ENCODE results near the gene BICDL1. TPM values are rescaled to one million over a fixed set of nuclear protein-coding genes. Genes with fewer than 3 reads are reported as not detected.
"Not testable (repeated sequence)": the region's sequence is repeated elsewhere in the genome, so short reads cannot be mapped to it uniquely, and the experiment has no call there.

Gene BICDL1
- total RNA-seq, 1 experiment from 2014 or later = 22.2 TPM

- Histone ChIP-seq H3K4me3 (ENCODE audit: low read depth in 2 of 2, low read length in 2 of 2) (no peak overlapping the region), H3K27ac (ENCODE audit: low read length) (no peak overlapping the region), H3K9me3 (ENCODE audit: control insufficient read depth, insufficient read depth, low read depth, low read length) (no peaks in the 10 kb centered on the region), H3K27me3 (ENCODE audit: control insufficient read depth, insufficient read depth, low read length) (no peaks in the 10 kb centered on the region), H3K4me1 (ENCODE audit: control insufficient read depth, insufficient read depth, low read length) (peaks cover 20% of the 10 kb centered on the region), H3K36me3 (ENCODE audit: control insufficient read depth, insufficient read depth, low read length) (no peaks in the 10 kb centered on the region)
- ChIA-PET POLR2A (no interaction called here), CTCF (no interaction called here)
- no peak for ATAC-seq
- BruUV-seq (replicated peaks) = no TSS peak
- TF ChIP-seq TCF7L2 (IDR thresholded peaks at IDR 0.05; ENCODE audit: low read depth, low read length) (no peak), SIN3A (IDR thresholded peaks at IDR 0.05; ENCODE audit: borderline replicate concordance, insufficient read depth, low read depth, low read length) (no peak), POLR2AphosphoS5 (IDR thresholded peaks at IDR 0.05; ENCODE audit: low read depth, low read length) (no peak)
- TF ChIP-seq, protein P1, sequence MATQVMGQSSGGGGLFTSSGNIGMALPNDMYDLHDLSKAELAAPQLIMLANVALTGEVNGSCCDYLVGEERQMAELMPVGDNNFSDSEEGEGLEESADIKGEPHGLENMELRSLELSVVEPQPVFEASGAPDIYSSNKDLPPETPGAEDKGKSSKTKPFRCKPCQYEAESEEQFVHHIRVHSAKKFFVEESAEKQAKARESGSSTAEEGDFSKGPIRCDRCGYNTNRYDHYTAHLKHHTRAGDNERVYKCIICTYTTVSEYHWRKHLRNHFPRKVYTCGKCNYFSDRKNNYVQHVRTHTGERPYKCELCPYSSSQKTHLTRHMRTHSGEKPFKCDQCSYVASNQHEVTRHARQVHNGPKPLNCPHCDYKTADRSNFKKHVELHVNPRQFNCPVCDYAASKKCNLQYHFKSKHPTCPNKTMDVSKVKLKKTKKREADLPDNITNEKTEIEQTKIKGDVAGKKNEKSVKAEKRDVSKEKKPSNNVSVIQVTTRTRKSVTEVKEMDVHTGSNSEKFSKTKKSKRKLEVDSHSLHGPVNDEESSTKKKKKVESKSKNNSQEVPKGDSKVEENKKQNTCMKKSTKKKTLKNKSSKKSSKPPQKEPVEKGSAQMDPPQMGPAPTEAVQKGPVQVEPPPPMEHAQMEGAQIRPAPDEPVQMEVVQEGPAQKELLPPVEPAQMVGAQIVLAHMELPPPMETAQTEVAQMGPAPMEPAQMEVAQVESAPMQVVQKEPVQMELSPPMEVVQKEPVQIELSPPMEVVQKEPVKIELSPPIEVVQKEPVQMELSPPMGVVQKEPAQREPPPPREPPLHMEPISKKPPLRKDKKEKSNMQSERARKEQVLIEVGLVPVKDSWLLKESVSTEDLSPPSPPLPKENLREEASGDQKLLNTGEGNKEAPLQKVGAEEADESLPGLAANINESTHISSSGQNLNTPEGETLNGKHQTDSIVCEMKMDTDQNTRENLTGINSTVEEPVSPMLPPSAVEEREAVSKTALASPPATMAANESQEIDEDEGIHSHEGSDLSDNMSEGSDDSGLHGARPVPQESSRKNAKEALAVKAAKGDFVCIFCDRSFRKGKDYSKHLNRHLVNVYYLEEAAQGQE (IDR thresholded peaks at IDR 0.05; ENCODE audit: insufficient read depth in 1 of 2, low read depth in 2 of 2, low read length in 1 of 2) = no peak
- TF ChIP-seq, protein P2, sequence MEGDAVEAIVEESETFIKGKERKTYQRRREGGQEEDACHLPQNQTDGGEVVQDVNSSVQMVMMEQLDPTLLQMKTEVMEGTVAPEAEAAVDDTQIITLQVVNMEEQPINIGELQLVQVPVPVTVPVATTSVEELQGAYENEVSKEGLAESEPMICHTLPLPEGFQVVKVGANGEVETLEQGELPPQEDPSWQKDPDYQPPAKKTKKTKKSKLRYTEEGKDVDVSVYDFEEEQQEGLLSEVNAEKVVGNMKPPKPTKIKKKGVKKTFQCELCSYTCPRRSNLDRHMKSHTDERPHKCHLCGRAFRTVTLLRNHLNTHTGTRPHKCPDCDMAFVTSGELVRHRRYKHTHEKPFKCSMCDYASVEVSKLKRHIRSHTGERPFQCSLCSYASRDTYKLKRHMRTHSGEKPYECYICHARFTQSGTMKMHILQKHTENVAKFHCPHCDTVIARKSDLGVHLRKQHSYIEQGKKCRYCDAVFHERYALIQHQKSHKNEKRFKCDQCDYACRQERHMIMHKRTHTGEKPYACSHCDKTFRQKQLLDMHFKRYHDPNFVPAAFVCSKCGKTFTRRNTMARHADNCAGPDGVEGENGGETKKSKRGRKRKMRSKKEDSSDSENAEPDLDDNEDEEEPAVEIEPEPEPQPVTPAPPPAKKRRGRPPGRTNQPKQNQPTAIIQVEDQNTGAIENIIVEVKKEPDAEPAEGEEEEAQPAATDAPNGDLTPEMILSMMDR (IDR thresholded peaks at IDR 0.05) = no peak
- in situ Hi-C loops (cut with HindIII; ENCODE audit: low pct_unique_long_range_greater_than_20kb, low sequenced_read_pairs) (no loop called here), intact Hi-C loops (cut with micrococcal nuclease; ENCODE audit: unreplicated experiment) (no loop called here)
- DNase-seq (ENCODE audit: low read depth, low spot score) = no peak
Measured at GRCh38 chr12:120015313-120015712, 26.3 kb downstream of the BICDL1 start.

DNA sequence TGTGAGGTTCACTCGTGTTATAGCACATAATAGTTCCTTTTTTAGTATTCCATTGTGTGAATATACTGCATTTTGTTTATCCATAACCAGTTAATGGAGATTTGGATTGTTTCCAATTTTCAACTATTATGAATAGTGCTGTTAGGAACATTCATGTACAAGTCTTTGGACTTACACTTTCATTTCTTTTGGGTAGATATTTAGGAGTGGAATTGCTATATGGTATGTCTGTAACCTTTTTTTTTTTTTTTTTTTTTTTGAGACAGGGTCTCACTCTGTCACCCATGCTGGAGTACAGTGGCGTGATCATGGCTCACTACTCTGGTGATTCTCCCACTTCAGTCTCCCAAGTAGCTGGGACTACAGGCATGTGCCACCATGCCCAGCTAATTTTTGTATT lies 27.2 kb downstream of the BICDL1 start:
- POLR2A ChIA-PET; DNase-seq (ENCODE audit: low read depth, low spot score); intact Hi-C loops (cut with micrococcal nuclease; ENCODE audit: unreplicated experiment); ATAC-seq; BruUV-seq (replicated peaks); H3K4me3 ChIP-seq (ENCODE audit: low read depth in 2 of 2, low read length in 2 of 2); CTCF ChIA-PET; H3K9me3 ChIP-seq (ENCODE audit: control insufficient read depth, insufficient read depth, low read depth, low read length); H3K36me3 ChIP-seq (ENCODE audit: control insufficient read depth, insufficient read depth, low read length); H3K27ac ChIP-seq (ENCODE audit: low read length); in situ Hi-C loops (cut with HindIII; ENCODE audit: low pct_unique_long_range_greater_than_20kb, low sequenced_read_pairs); H3K27me3 ChIP-seq (ENCODE audit: control insufficient read depth, insufficient read depth, low read length): not testable (repeated sequence)
- peaks cover 20% of the 10 kb centered on the region for H3K4me1 ChIP-seq (ENCODE audit: control insufficient read depth, insufficient read depth, low read length)

DNA sequence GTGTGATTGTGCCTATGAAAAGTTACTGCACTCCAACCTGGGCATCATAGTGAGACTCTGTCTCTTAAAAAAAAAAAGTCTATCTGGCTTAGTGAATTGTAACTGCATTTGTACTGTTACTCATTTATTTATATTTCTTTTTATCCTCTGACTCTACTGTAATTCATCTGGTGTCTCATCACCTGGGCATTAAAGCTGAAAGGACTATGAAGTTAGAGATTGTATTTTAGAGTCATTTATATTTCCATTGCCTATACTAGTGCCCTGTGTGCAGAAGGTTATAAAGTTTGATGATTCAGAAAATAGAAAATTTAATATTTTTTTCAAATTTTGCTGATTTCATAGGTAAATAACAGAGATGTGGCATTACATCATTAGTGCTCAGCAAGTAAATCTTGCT lies 30.2 kb downstream of the BICDL1 start:
- intact Hi-C loops (cut with micrococcal nuclease; ENCODE audit: unreplicated experiment) (no loop called here), in situ Hi-C loops (cut with HindIII; ENCODE audit: low pct_unique_long_range_greater_than_20kb, low sequenced_read_pairs) (no loop called here)
- ATAC-seq = no peak
- no peak overlapping the region for H3K27ac ChIP-seq (ENCODE audit: low read length)
- H3K4me3 ChIP-seq (ENCODE audit: low read depth in 2 of 2, low read length in 2 of 2) = no peak overlapping the region
- BruUV-seq (replicated peaks) = no TSS peak
- no peaks in the 10 kb centered on the region for H3K27me3 ChIP-seq (ENCODE audit: control insufficient read depth, insufficient read depth, low read length)
- no peak for TF ChIP-seq SIN3A (IDR thresholded peaks at IDR 0.05; ENCODE audit: borderline replicate concordance, insufficient read depth, low read depth, low read length)
- TF ChIP-seq POLR2AphosphoS5 (IDR thresholded peaks at IDR 0.05; ENCODE audit: low read depth, low read length) = no peak
- no peak for TF ChIP-seq TCF7L2 (IDR thresholded peaks at IDR 0.05; ENCODE audit: low read depth, low read length)
- TF ChIP-seq, protein P1 (IDR thresholded peaks at IDR 0.05; ENCODE audit: insufficient read depth in 1 of 2, low read depth in 2 of 2, low read length in 1 of 2) = no peak
- TF ChIP-seq, protein P2 (IDR thresholded peaks at IDR 0.05) = no peak
- ChIA-PET CTCF (no interaction called here), POLR2A (no interaction called here)
- H3K4me1 ChIP-seq (ENCODE audit: control insufficient read depth, insufficient read depth, low read length) = peaks cover 7% of the 10 kb centered on the region
- no peak for DNase-seq (ENCODE audit: low read depth, low spot score)
- no peaks in the 10 kb centered on the region for H3K9me3 ChIP-seq (ENCODE audit: control insufficient read depth, insufficient read depth, low read depth, low read length)
- H3K36me3 ChIP-seq (ENCODE audit: control insufficient read depth, insufficient read depth, low read length) = no peaks in the 10 kb centered on the region

Measured in Panc1 (cell line).